Stomach (tissue), 9 donors: ENCODE data around the gene LRRC4B. TPM values are rescaled to one million over a fixed set of nuclear protein-coding genes. Genes with fewer than 3 reads are reported as not detected.
"Not testable (repeated sequence)": the region's sequence is repeated elsewhere in the genome, so short reads cannot be mapped to it uniquely, and the experiment has no call there.

Source experiments
- DNase-seq, 2 donors: peaks; one replicate each; pipeline versions ENCODE4 v3.0.0 to v3.0.0-alpha.2; 2013 to 2019
- H3K27ac ChIP-seq, 5 donors: fragments of 200-600 bp in 4 of 5; sonication (generic) in 4 of 5; one replicate each; pipeline ENCODE4 v1.5.1; 2013 to 2019; ENCODE audit warnings: mild to moderate bottlenecking in 1 of 5, moderate library complexity in 1 of 5
- H3K27me3 ChIP-seq, 3 donors: fragments of 200-600 bp; sonication (generic); one replicate each; pipeline ENCODE4 v1.5.1; 2017 to 2019; ENCODE audit warnings: mixed run types in 1 of 3
- H3K36me3 ChIP-seq, 4 donors: fragments of 200-600 bp; sonication (generic); 1 replicate in 3 of 4; 2 replicates in 1 of 4; pipeline ENCODE4 v1.5.1; 2016 to 2019
- H3K4me1 ChIP-seq, 4 donors: fragments of 200-600 bp; sonication (generic); one replicate each; pipeline ENCODE4 v1.5.1; 2016 to 2019
- H3K4me3 ChIP-seq, 4 donors: fragments of 200-600 bp; sonication (generic) in 3 of 4; one replicate each; pipeline ENCODE4 v1.5.1; 2016 to 2019; ENCODE audit warnings: mild to moderate bottlenecking in 1 of 4
- H3K9me3 ChIP-seq, 4 donors: fragments of 200-600 bp; sonication (generic); one replicate each; pipeline ENCODE4 v1.5.1; 2016 to 2019
- CTCF ChIP-seq, 7 experiments: fragments of 450-650 bp in 4 of 7; fragments of 200-600 bp in 3 of 7; sonication (generic) in 3 of 7; IDR thresholded peaks; one replicate each; pipeline ENCODE4 v1.5.1; 2016 to 2019; ENCODE audit warnings: antibody characterized with exemption in 7 of 7, control low read depth in 2 of 7, mild to moderate bottlenecking in 1 of 7
- EP300 ChIP-seq: sonication (generic); formaldehyde crosslinking; IDR thresholded peaks from one replicate; pipeline ENCODE4 v1.6.1; 2017; ENCODE audit warnings: antibody characterized with exemption
- POLR2A ChIP-seq, 4 donors: fragments of 450-650 bp; IDR thresholded peaks; one replicate each; pipeline ENCODE4 v1.6.1; 2016; ENCODE audit warnings: antibody characterized with exemption in 4 of 4, control low read depth in 2 of 4, mild to moderate bottlenecking in 1 of 4, moderate library complexity in 1 of 4
- POLR2AphosphoS5 ChIP-seq, 3 donors: sonication (generic); formaldehyde crosslinking; IDR thresholded peaks; one replicate each; pipeline ENCODE4 v1.6.1; 2016; ENCODE audit warnings: antibody characterized with exemption in 3 of 3
- WGBS, 5 donors: extraction: QIAGEN DNeasy Blood & Tissue Kit in 3 of 5; methylation state at CpG; one replicate each; pipeline versions ENCODE4 v1.1.5 to v1.1.7; 2013 to 2018; 5-methylcytosine and 5-hydroxymethylcytosine counted together
- intact Hi-C: fragments of 100-400 bp; cut with DNase I; formaldehyde crosslinking; loops from one replicate; pipeline ENCODE4 v1.15.1; 2023; ENCODE audit warnings: low total_unique reads
- polyA plus RNA-seq, 3 donors: library from polyadenylated mRNA; stranded (reverse); fragments of 200-250 nt; gene quantifications; one replicate each; pipeline ENCODE4 v1.2.3, GENCODE V29; 2013
- total RNA-seq, 5 donors: library from RNA; depleted of rRNA; stranded (reverse); fragments of >200 nt; gene quantifications; one replicate each; pipeline versions ENCODE4 v1.1.0 to v1.2.3, GENCODE V29; 2014 to 2016
- donor health status: healthy with polysubstance abuse.
- donor health status: Bipolar disorder and iron deficiency.
- donor health status: healthy.

The LRRC4B gene
- total and polyA plus RNA-seq, 8 donors = 0.45 to 4.4 (median 1.5) TPM; not detected in 1

GRCh38 chr19:50580240-50580639, 12.0 kb upstream of the LRRC4B start:
- no peaks in the 10 kb centered on the region for H3K36me3 ChIP-seq
- H3K9me3 ChIP-seq = no peaks in the 10 kb centered on the region
- intact Hi-C loops = no loop called here
- 91 to 97% (median 92%) methylated on average over 6 of the region's 6 CpGs for WGBS, 5 donors
- H3K4me1 ChIP-seq = no peaks in the 10 kb centered on the region
- DNase-seq = no peak
- no peak for TF ChIP-seq EP300
- no peak for TF ChIP-seq POLR2AphosphoS5 (IDR thresholded peaks at IDR 0.05)
- TF ChIP-seq POLR2A (IDR thresholded peaks at IDR 0.05) = no peak
- no peak for TF ChIP-seq CTCF (IDR thresholded peaks at IDR 0.05)
- no peak overlapping the region for H3K4me3 ChIP-seq
- H3K27me3 ChIP-seq = peaks cover 0 to 13% (median 5%) of the 10 kb centered on the region in 3 donors
- H3K27ac ChIP-seq = no peak overlapping the region

DNA sequence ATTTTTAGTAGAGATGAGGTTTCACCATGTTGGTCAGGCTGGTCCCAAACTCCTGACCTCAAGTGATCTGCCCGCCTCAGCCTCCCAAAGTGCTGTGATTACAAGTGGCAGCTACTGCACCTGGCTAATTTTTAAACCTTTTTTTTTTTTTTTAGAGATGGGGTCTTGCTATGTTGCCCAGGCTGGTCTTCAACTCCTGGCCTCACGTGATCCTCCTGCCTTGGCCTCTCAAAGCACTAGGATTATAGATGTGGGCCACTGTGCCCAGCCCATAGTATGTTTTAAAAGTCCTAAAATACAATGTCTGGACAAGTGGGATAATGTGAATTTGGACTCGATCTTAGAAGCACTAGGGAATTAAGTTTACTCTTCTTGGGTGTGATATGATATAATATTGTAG, 8.5 kb upstream of the LRRC4B start:
- H3K4me3 ChIP-seq, H3K27ac ChIP-seq, intact Hi-C loops, H3K4me1 ChIP-seq, H3K9me3 ChIP-seq, DNase-seq, H3K36me3 ChIP-seq: not testable (repeated sequence)
- H3K27me3 ChIP-seq = peaks cover 0 to 23% (median 0%) of the 10 kb centered on the region in 3 donors
- WGBS, 5 donors = 72 to 78% (median 75%) methylated on average over 3 of the region's 3 CpGs; no CpG with 5 or more reads in 1 of the 5 donors

DNA sequence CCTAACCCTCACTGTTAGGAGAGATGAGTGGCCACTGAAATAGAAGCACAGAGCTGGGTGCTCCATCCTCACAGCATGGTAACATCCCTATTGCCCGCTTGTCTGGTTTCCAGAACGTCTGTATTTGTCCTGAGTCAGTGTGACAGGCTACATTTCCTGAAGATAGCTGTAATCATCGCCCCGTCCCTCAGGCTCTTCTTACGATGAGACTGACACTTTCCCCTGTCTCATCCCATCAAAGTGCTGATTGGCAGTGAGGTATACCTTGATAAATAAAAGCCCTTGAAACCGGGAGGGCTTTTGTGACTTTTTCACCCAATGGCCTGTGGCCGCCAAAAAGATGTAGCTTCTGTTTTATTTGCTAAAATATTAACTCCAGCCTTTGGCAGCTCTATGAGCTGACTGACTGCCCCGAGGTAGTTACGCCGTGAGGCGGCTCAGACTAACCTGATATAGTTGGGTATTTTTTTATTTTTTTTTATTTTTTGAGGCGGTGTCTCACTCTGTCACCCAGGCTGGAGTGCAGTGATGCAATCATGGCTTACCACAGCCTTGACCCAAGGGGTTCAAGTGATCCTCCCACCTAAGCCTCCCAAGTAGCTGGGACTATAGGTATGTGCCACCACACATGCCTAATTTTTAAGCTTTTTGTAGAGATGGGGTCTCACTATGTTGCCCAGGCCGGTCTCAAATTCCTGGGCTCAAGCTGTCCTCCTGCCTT, 5.7 kb upstream of the LRRC4B start:
- Histone ChIP-seq H3K4me3 (no peak overlapping the region), H3K4me1 (no peaks in the 10 kb centered on the region), H3K9me3 (no peaks in the 10 kb centered on the region), H3K36me3 (no peaks in the 10 kb centered on the region), H3K27ac (no peak overlapping the region), H3K27me3 (peaks cover 0 to 47% (median 6%) of the 10 kb centered on the region in 3 donors)
- TF ChIP-seq POLR2AphosphoS5 (IDR thresholded peaks at IDR 0.05) (no peak), POLR2A (IDR thresholded peaks at IDR 0.05) (no peak), CTCF (IDR thresholded peaks at IDR 0.05) (no peak), EP300 (no peak)
- DNase-seq = no peak
- WGBS, 5 donors = 75 to 82% (median 78%) methylated on average over 13 of the region's 13 CpGs
- intact Hi-C loops = no loop called here

DNA sequence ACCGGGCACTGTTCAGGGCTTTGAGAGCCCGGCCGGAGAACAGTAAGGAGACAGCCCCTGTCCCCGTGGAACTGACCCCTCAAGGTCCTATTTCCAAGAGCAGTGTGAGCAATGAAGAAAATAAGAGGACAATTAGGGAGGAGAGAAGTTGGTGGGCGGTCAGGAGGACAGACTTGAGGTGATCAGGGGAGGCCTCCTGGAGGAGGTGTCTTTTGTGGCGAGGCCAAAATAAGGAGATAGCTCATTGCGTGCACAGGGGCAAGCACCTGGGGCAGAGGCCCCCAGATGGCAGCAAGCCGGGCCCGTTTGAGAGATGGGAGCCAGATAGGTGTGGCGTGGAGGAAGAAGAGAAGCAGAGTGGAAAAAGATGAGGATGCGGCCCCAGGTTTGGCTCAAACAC, 2.8 kb upstream of the LRRC4B start:
- intact Hi-C loops = no loop called here
- DNase-seq = no peak
- Histone ChIP-seq H3K4me1 (peaks cover 5 to 22% (median 17%) of the 10 kb centered on the region in 4 donors), H3K27ac (no peak overlapping the region), H3K36me3 (no peaks in the 10 kb centered on the region), H3K4me3 (no peak overlapping the region), H3K27me3 (peaks cover 21 to 76% (median 35%) of the 10 kb centered on the region in 3 donors), H3K9me3 (no peaks in the 10 kb centered on the region)
- WGBS, 5 donors = 72 to 80% (median 76%) methylated on average over 11 of the region's 11 CpGs
- no peak for TF ChIP-seq POLR2AphosphoS5 (IDR thresholded peaks at IDR 0.05)
- no peak for TF ChIP-seq POLR2A (IDR thresholded peaks at IDR 0.05)
- TF ChIP-seq CTCF (IDR thresholded peaks at IDR 0.05) = no peak
- TF ChIP-seq EP300 = no peak

- H3K27me3 ChIP-seq = peaks cover 21 to 86% (median 43%) of the 10 kb centered on the region in 3 donors
- intact Hi-C loops = no loop called here
- peaks cover 5 to 23% (median 17%) of the 10 kb centered on the region in 4 donors for H3K4me1 ChIP-seq
- DNase-seq = peak in 1 of 2 donors; percentile 3
- 78 to 87% (median 79%) methylated on average over 13 to 19 of the region's 19 CpGs for WGBS, 5 donors
- H3K4me3 ChIP-seq = no peak overlapping the region
- TF ChIP-seq POLR2A (IDR thresholded peaks at IDR 0.05) (no peak), CTCF (IDR thresholded peaks at IDR 0.05) (no peak), EP300 (no peak), POLR2AphosphoS5 (IDR thresholded peaks at IDR 0.05) (no peak)
- H3K9me3 ChIP-seq = no peaks in the 10 kb centered on the region
- no peak overlapping the region for H3K27ac ChIP-seq
- H3K36me3 ChIP-seq = no peaks in the 10 kb centered on the region
Observed at GRCh38 chr19:50569938-50570540, 1.8 kb upstream of the LRRC4B start.
